Stimulated activated CD4-positive, alpha-beta T cell treated with anti-CD3 and anti-CD28 coated beads, Interleukin-15, amount 100 ng/mL, for 1 hour (primary cell): ENCODE data around the gene RNF130.
"Not testable (repeated sequence)": the region's sequence is repeated elsewhere in the genome, so short reads cannot be mapped to it uniquely, and the experiment has no call there.

Experiments
- DNase-seq, 2 donors: peaks; one replicate each; pipeline ENCODE4 v3.0.0-alpha.2; 2020; ENCODE audit warnings: low read depth in 1 of 2, low spot score in 1 of 2

RNF130 gene

GRCh38 chr5:180103487-180104167 is 32.1 kb upstream of the RNF130 start:
- DNase-seq = no peak

GRCh38 chr5:180102636-180103035 is 31.1 kb upstream of the RNF130 start:
- no peak for DNase-seq

DNA sequence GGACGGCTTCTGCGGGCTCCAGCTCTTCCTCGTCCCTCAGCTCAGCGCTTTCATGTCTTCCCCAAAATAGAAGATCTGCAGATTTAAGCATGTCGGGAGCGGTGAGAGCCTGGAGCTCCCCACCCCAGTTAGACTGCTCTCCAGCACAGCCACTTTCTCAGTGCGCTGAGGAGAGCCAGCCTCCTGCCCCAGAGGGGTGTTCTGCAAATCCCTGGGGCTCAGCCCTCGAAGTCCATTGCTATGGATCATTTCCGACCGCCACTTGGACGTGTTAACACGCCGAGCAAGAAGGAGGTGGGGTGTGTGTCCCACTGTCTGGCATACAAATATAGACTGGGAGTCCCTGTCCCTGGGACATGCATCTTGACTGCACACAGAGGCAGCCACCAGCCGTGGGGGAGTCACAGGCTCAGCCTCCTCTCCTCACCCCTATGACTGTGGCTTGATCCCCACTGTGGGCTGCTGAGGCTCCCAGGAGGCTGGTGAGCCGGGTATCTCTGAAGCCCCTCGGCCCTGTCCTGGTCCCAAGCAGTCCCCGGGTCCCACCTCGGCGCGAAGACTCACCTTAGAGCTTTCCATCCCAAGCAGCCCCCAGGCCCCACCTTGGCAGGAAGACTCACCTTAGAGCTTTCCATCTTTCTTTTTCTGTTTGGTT is 30.0 kb upstream of the RNF130 start:
- DNase-seq = no peak

DNA sequence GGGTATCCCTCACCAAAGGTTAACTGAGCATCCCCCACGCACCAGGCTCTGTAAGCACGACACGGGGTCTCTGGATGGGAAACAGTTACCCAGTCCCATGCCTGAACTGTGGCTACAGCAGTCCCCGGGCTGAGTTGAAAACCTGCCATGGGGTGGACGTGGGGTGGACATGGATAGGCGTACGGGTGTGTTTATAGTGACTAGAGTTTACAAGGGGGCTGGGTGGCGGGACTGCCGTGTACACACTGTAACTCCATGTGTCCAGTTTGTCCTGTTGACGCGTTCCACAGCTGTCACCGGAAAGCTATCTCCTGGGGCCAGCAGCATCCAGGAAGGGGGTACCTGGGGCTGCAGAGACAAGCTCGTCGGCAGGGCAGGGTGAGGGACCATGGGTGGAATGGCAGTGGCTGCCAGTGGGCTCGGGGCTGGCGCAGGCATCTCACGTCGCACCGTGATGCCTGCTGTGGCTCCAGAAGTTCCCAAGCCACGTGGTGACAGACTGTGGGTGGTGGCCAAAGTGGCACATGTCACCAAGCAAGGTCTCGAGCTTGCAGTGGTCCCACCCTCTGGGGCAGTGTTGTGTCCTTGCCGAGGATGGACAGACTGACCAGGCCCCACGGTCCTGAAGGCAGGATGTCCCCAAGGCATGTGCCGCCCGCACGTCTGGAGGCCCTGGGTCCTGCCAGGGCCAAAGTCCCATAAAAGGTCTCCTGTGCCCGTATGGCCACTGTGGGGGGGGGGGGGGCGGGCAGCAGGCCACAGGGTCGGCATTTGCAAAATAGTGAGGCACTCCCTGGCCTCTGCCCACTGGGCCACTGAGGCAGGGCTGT is 29.3 kb upstream of the RNF130 start:
- no peak for DNase-seq

DNA sequence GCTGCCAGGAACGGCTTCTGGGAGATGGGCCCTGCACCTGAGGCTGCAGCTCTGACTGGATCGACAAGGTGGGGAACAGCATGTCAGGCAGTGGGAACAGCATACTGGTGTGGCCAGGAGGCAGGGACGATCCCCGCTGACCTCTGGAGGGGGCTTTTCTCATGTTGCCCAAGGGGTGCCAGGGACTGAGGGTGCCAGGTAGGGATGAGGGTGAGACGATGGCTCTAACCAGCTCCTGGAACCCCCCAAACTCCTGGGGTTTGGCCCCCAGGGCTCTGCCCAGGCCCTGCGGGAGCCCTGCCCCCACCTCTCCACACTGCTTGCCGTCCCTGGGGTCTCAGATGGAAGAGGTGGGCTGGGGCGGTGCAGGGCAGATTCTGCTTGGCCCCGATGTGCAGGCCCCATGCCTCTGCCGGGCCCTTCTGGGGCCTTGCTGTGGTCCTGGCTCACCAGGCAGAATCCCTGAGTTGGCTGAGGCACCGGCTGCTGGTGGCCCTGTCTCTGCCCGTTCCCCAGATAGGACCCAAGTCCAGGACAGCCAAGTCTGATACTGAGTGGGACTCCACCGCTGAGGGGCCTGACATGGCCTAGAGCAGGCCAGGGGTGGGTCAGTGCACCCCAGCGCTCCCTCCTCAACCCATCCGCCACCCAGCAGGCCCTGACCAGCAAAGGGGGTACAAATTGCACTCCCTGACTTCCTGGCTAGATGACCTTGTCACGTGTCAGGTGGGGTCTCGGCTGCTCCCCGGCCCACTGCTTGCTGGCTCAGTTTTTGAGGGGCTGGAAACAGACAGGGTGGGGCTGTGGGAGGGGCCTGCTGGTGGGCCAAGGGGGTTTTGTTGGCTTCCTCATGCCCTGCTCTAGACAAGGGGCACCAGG is 28.4 kb upstream of the RNF130 start:
- no peak for DNase-seq

GRCh38 chr5:180098991-180099732 is 27.6 kb upstream of the RNF130 start:
- no peak for DNase-seq

DNA sequence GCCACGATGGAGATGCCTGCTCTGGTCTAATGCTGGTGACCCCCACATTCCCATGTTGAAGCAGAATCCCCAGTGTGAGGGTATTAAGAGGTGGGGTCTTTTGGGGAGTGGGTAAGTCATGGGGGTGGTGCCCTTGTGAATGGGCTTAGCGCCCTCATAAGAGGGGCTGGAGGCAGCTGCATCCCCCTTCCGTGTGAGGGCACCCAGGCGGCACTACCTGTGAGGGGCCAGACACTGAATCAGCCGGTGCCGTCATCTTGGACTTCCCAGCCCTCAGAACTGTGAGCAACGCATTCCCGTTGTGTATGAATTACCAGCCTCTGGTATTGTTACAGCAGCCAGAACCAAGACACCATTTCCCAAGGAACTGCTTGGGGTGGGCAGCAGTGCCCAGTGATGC is 27.0 kb upstream of the RNF130 start:
- DNase-seq = no peak

DNA sequence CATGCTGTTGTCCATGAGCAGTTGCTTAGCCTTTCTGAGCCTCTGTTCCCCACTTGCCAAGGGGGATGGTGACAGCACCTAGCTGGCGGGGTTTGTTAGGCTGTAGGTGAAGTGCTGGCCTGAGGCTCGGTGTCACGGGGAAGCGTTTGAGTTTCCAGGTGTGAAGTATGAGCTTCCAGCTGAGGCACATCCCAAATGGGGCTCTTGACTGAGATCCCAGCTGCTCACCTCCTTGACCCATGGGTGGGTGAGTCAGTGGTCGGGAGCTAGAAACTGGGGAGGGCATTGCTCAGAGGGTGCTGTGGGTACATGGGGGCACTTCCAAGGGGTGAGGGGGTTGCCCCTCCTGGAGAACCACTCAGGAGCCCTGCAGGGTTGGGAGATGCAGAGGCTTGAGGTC is 26.4 kb upstream of the RNF130 start:
- no peak for DNase-seq

GRCh38 chr5:180097163-180097894 is 25.8 kb upstream of the RNF130 start:
- DNase-seq = no peak

DNA sequence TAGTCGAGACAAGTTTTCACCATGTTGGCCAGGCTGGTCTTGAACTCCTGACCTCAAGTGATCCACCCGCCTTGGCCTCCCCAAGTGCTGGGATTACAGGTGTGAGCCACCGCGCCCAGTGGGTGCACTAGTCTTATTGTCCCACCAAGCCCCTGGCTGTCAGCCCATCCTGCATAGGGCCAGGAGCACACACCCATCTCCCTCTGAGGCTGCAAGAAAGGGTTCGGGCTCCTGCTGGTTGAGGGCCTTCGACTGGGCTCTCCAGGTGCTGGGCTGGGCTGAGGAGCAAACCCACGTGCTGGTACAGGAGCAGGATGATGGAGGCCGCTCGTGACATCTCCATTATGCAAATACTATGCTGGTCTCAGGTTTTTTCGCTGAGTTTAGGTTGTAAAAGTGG is 25.1 kb upstream of the RNF130 start:
- DNase-seq = no peak

GRCh38 chr5:180095545-180095944 is 24.0 kb upstream of the RNF130 start:
- DNase-seq = no peak

- no peak for DNase-seq
Observed at GRCh38 chr5:180093651-180094382, 22.3 kb upstream of the RNF130 start.

DNA sequence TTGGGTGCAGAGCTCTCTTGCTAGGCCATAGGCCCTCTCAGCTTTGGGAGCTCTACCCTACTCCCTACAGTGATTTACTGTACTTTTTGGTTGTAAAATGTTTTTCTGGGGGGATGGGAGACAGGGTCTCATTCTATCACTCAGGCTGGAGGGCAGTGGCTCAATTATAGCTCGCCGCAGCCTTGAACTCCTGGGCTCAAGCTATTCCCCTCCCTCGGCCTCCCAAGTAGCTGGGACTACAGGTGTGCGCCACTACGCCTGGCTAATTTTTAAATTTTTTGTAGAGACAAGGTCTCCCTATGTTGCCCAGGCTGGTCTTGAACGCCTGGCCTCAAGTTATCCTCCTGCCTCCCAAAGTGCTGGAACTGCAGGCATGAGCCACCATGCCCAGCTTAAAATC is 21.7 kb upstream of the RNF130 start:
- DNase-seq = no peak

- DNase-seq = no peak
Observed at GRCh38 chr5:180090769-180091546, 19.4 kb upstream of the RNF130 start.

DNA sequence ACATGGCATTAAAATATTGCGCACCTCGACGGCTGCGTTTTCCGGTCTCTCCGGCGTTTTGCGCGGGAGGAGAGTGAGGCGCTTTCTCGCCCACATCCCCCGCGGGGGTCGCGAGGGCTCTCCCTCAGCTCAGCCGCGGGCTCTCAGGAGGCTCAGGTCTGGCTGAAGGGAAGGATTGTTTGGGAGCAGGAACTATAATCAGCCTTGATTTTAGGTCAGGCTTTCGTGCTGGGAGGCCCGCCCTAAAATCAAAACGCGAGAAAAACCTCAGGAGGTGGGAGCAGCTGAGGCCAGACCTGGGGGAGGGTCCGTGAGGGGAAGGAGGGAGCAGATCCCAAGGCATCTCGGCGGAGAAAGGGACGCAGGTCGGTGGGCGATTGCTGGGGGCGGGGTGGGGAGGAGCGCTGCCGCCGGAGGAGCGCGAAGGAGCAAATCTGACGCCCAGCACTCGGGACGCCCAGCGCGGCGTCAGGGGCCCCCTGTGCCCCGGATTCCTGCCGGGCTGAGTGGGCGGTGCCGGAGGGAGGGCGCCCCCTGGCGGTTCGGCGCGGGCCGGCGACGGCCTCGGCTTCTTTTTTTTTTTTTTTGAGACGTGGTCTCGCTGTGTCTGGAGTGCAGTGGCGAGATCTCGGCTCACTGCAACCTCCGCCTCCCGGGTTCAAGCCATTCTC is 18.7 kb upstream of the RNF130 start:
- peak; percentile 69 to 73 for DNase-seq

DNA sequence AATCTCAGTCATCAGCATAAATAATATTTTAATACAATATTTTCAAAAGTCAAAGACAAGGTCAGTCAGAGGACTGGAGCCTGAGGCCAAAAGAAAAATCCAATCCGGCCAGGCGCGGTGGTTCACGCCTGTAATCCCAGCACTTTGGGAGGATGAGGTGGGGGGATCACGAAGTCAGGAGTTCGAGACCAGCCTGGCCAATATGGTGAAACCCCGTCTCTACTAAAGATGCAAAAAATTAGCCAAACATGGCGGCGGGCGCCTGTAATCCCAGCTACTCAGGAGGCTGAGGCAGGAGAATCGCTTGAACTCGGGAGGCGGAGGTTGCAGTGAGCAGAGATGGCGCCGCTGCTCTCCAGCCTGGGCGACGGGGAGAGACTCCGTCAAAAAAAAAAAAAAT is 18.1 kb upstream of the RNF130 start:
- not testable (repeated sequence) for DNase-seq

- DNase-seq = no peak
Observed at GRCh38 chr5:180088561-180088960, 17.0 kb upstream of the RNF130 start.
